OCI-LY3 (cell line): Measurements from ENCODE around the gene NR5A2.

Experiments
- CTCF ChIP-seq: fragments of 200-600, 300-600 bp; sonication (generic); IDR thresholded peaks from 2 replicates; pipeline ENCODE4 v1.5.1; 2014; ENCODE audit warnings: antibody characterized with exemption, low read length, low read depth
- EZH2phosphoT487 ChIP-seq: fragments of 200-600 bp; shearing (Covaris generic); IDR thresholded peaks from 2 replicates; pipeline ENCODE4 v1.6.1; 2018; ENCODE audit warnings: antibody characterized with exemption, mixed run types, low read depth

GRCh38 chr1:200223207-200223606, 195.7 kb downstream of the NR5A2 start:
- no peak for TF ChIP-seq CTCF
- no peak for TF ChIP-seq EZH2phosphoT487
